Endothelial cell of umbilical vein (primary cell): ENCODE measurements around the gene SLC38A1. TPM values are rescaled to one million over a fixed set of nuclear protein-coding genes. Genes with fewer than 3 reads are reported as not detected.

Experiments
- BruUV-seq: library from RNA; stranded (reverse); fragments of 400-500 nt; replicated peaks from 2 replicates; lab custom pipeline; 2021; lab: Mats Ljungman, UMichigan
- CTCF ChIA-PET: fragments of 300-600, 350-600 bp; sonication (Branson Sonifier 250); formaldehyde crosslinking; loops from one replicate; lab custom pipeline; 2021; ENCODE audit warnings: antibody characterized with exemption, inconsistent platforms; lab: Charles Lee
- POLR2A ChIA-PET: fragments of 300-600, 350-600 bp; sonication (Branson Sonifier 250); formaldehyde crosslinking; loops from one replicate; lab custom pipeline; 2021; ENCODE audit warnings: antibody characterized with exemption, inconsistent platforms; lab: Charles Lee
- DNase-seq: peaks from one replicate; pipeline ENCODE4 v3.0.0-alpha.2; 2011; ENCODE audit warnings: low read depth, low spot score
- FAIRE-seq: peaks from 2 replicates; lab custom pipeline; 2011; peaks lifted over from hg19 to GRCh38; lab: Jason Lieb, UNC
- H2AFZ ChIP-seq: 2 replicates; pipeline ENCODE4 v1.6.0; 2012; ENCODE audit warnings: low read depth, low read length, control low read depth, inconsistent platforms
- H3K27ac ChIP-seq: 2 replicates; pipeline ENCODE4 v1.5.1; 2011; ENCODE audit warnings: low read depth, mild to moderate bottlenecking, control low read depth, low read length, moderate library complexity; ENCODE audit not compliant: insufficient read depth
- H3K27me3 ChIP-seq, 2 experiments: 2 replicates each; pipeline versions ENCODE4 v1.6.0 to v1.6.1; 2011; ENCODE audit warnings: low read length in 2 of 2, mixed read lengths in 1 of 2; ENCODE audit not compliant: control insufficient read depth in 2 of 2, insufficient read depth in 2 of 2
- H3K36me3 ChIP-seq, 2 experiments: 2 replicates in 1 of 2; 3 replicates in 1 of 2; pipeline ENCODE4 v1.5.1; 2011; ENCODE audit warnings: low read length in 2 of 2, mild to moderate bottlenecking in 1 of 2, moderate library complexity in 1 of 2; ENCODE audit not compliant: control insufficient read depth in 2 of 2, insufficient read depth in 2 of 2; ENCODE audit errors: extremely low read depth in 1 of 2
- H3K4me1 ChIP-seq: 3 replicates; pipeline ENCODE4 v1.5.1; 2011; ENCODE audit warnings: mild to moderate bottlenecking, low read length; ENCODE audit not compliant: control insufficient read depth, insufficient read depth; ENCODE audit errors: extremely low read depth
- H3K4me2 ChIP-seq: 2 replicates; pipeline ENCODE4 v1.6.1; 2011; ENCODE audit warnings: low read length, control low read depth, mixed read lengths; ENCODE audit not compliant: insufficient read depth
- H3K4me3 ChIP-seq, 3 experiments: fragments of 200-600 bp in 1 of 3; sonication (generic), shearing (Covaris generic) in 1 of 3; replicated peaks in 1 of 3; 2 replicates each; pipeline ENCODE4 v1.5.1; 2011 to 2016; ENCODE audit warnings: control low read depth in 3 of 3, low read length in 3 of 3, mild to moderate bottlenecking in 2 of 3, inconsistent platforms in 1 of 3, low read depth in 1 of 3, moderate library complexity in 1 of 3; ENCODE audit not compliant: insufficient read depth in 1 of 3
- H3K79me2 ChIP-seq: 2 replicates; pipeline ENCODE4 v1.6.0; 2012; ENCODE audit warnings: low read length, inconsistent platforms; ENCODE audit not compliant: control insufficient read depth, insufficient read depth
- H3K9ac ChIP-seq: replicated peaks from 2 replicates; pipeline ENCODE3; 2011; ENCODE audit warnings: low read length, control low read depth; ENCODE audit not compliant: insufficient read depth; ENCODE audit errors: extremely low read depth
- H3K9me1 ChIP-seq: replicated peaks from 3 replicates; pipeline ENCODE4 v1.6.0; 2011; ENCODE audit warnings: mild to moderate bottlenecking, low read length; ENCODE audit not compliant: control insufficient read depth, insufficient read depth; ENCODE audit errors: extremely low read depth
- H3K9me3 ChIP-seq: replicated peaks from 2 replicates; pipeline ENCODE4 v1.5.1; 2012; ENCODE audit warnings: low read length, inconsistent platforms; ENCODE audit not compliant: control insufficient read depth, insufficient read depth
- H4K20me1 ChIP-seq: replicated peaks from 2 replicates; pipeline ENCODE3; 2011; ENCODE audit warnings: mild to moderate bottlenecking, low read length; ENCODE audit not compliant: control insufficient read depth, insufficient read depth; ENCODE audit errors: extremely low read depth
- CTCF ChIP-seq, 2 donors: IDR thresholded peaks; 1 replicate in 1 of 2; 2 replicates in 1 of 2; pipeline ENCODE4 v1.5.1; 2011; ENCODE audit warnings: low read length in 2 of 2, mild to moderate bottlenecking in 2 of 2, moderate library complexity in 2 of 2, control low read depth in 1 of 2, inconsistent platforms in 1 of 2, low read depth in 1 of 2; ENCODE audit not compliant: insufficient read depth in 1 of 2; ENCODE audit errors: extremely low read depth in 1 of 2
- FOS ChIP-seq: IDR thresholded peaks from 2 replicates; pipeline ENCODE4 v1.6.1; 2011; ENCODE audit warnings: mild to moderate bottlenecking, low read length, moderate library complexity, borderline replicate concordance; ENCODE audit not compliant: insufficient read depth
- GATA2 ChIP-seq: IDR thresholded peaks from 2 replicates; pipeline ENCODE4 v1.7.0; 2011; ENCODE audit warnings: low read depth, mild to moderate bottlenecking, moderate library complexity, mixed read lengths, low read length; ENCODE audit not compliant: insufficient read length, insufficient read depth
- JUN ChIP-seq: IDR thresholded peaks from 2 replicates; pipeline ENCODE4 v1.6.1; 2011; ENCODE audit warnings: borderline replicate concordance, low read depth; ENCODE audit not compliant: insufficient read length, insufficient read depth
- MYC ChIP-seq: IDR thresholded peaks from one replicate; pipeline ENCODE4 v1.6.1; 2011; ENCODE audit warnings: mild to moderate bottlenecking, low read depth, low read length
- POLR2A ChIP-seq: IDR thresholded peaks from 2 replicates; pipeline ENCODE4 v1.6.1; 2012; ENCODE audit warnings: low read depth, mild to moderate bottlenecking, control low read depth, low read length
- POLR2AphosphoS5 ChIP-seq: IDR thresholded peaks from 2 replicates; pipeline ENCODE4 v1.6.1; 2012; ENCODE audit warnings: low read depth, mild to moderate bottlenecking, control low read depth, low read length, moderate library complexity; ENCODE audit not compliant: insufficient read depth
- dilution Hi-C: fragments of 300-500 bp; cut with MboI; formaldehyde crosslinking; loops from one replicate; pipeline ENCODE4 v1.15.0; 2019; ENCODE audit warnings: low sequenced_read_pairs; ENCODE audit not compliant: extremely low pct_ligation_motif_present
- intact Hi-C: fragments of 100-400 bp; cut with micrococcal nuclease; formaldehyde crosslinking; loops from one replicate; pipeline ENCODE4 v1.10.0; 2022
- polyA plus RNA-seq, 4 experiments: library from polyadenylated mRNA; depleted of rRNA in 3 of 4; stranded (reverse) in 3 of 4; unstranded in 1 of 4; fragments of >200 nt; gene quantifications; 2 replicates each; pipeline versions ENCODE4 v1.2.1 to v1.2.3, GENCODE V29; 2011 to 2012; ENCODE audit warnings: missing spikeins in 1 of 4
- total RNA-seq: library from RNA; stranded (reverse); gene quantifications from 2 replicates; pipeline ENCODE4 v1.2.3, GENCODE V29; 2021
- TF ChIP-seq, protein P1 (sequence below): IDR thresholded peaks from 2 replicates; pipeline ENCODE4 v1.6.1; 2011; ENCODE audit not compliant: insufficient read depth, insufficient read length

Gene SLC38A1
- total and polyA plus RNA-seq, 2 donors (not counting 3 experiments of a cell fraction or from before 2014, with no cell fraction given) = 23.6 to 86.4 TPM

- H3K9me3 ChIP-seq = no peaks in the 10 kb centered on the region
- peaks cover 0 to 3% of the 10 kb centered on the region in 2 experiments for H3K36me3 ChIP-seq
- no peaks in the 10 kb centered on the region for H3K27me3 ChIP-seq
- no peak overlapping the region for H3K9ac ChIP-seq
- H3K4me3 ChIP-seq = no peak overlapping the region
- peaks cover 39% of the 10 kb centered on the region for H3K4me1 ChIP-seq
- FAIRE-seq (no peak), DNase-seq (no peak)
- H2AFZ ChIP-seq = no peak overlapping the region
- no peak for TF ChIP-seq GATA2
- no peak for TF ChIP-seq POLR2A
- TF ChIP-seq FOS = no peak
- TF ChIP-seq MYC = no peak
- no peak for TF ChIP-seq CTCF (IDR thresholded peaks at IDR 0.05; ENCODE audit: extremely low read depth in 1 of 2, insufficient read depth in 1 of 2, low read depth in 1 of 2, low read length in 2 of 2)
- TF ChIP-seq JUN = no peak
- TF ChIP-seq POLR2AphosphoS5 = no peak
- TF ChIP-seq, protein P1, sequence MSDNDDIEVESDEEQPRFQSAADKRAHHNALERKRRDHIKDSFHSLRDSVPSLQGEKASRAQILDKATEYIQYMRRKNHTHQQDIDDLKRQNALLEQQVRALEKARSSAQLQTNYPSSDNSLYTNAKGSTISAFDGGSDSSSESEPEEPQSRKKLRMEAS = no peak
- ChIA-PET CTCF (interaction anchor here (0.8 to 1.2 kb wide), 2 partner anchors 13 to 223 kb away, joined by 3 read pairs; no protein-coding TSS in a partner anchor), POLR2A (no interaction called here)
- no peaks in the 10 kb centered on the region for H4K20me1 ChIP-seq
- intact Hi-C loops (no loop called here), dilution Hi-C loops (no loop called here)
- BruUV-seq = no TSS peak
- H3K79me2 ChIP-seq = peaks cover 43% of the 10 kb centered on the region
- H3K4me2 ChIP-seq = no peak overlapping the region
- no peaks in the 10 kb centered on the region for H3K9me1 ChIP-seq
- no peak overlapping the region for H3K27ac ChIP-seq
Observed at GRCh38 chr12:46217541-46218321, 51.1 kb downstream of the SLC38A1 start.
